Limb (tissue), 2 donors: Measurements from ENCODE around the gene POU2AF1.

Experiments used
- DNase-seq, 2 donors: peaks; one replicate each; pipeline ENCODE4 v3.0.0-alpha.2; 2016; ENCODE audit errors: extremely low spot score in 2 of 2

POU2AF1 gene

DNA sequence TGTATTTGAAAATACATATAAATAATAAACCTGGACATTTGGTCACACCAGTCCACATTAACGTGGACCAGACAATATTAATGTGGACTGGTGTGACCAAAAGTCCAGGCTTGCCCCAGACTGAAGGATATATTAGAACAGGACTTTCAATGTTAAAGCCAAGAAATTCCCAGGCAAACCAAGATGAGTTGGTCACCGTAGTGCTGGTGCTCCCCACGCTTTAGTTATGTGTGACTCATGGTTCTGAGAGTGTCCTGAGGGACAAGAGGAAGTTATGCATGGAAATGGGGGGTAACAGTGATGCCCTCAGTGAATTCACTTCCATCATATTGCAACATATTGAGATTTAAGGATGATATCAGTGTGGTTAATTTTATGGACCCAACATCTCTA is 31.4 kb downstream of the POU2AF1 start:
- DNase-seq: no peak

DNA sequence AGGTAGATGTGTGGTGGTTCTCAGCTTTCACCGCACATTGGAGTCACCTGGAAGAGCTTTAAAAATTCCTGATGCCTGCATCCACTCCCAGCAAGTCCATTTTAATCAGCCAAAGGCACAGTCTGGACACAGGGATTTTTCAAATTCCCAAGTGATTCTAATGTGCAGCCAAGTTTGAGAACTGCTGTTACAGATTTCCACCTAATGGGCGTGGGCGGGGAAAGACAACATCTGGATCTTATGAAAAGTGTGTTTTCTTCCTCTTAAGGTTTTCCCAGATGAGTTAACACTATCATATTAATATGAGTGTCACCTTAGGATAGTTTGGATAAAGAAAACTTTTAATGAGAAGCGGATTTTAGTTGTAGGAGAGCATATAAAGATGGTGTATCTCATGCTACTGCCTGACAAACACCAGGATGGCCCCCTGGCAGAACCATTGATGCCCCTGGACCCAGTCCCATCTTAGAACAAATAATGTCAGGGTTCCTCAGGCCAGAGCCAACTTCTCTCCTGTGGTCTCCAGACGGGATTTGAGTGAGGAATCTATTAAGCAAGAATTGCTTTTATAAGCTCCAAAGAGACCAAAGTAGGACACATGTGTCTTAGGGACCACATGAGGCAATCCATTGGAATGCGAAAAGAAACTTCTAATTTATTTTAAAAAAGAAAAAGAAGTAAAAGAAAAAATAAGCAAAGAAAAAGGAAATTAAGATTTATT is 31.9 kb downstream of the POU2AF1 start:
- DNase-seq: no peak

DNA sequence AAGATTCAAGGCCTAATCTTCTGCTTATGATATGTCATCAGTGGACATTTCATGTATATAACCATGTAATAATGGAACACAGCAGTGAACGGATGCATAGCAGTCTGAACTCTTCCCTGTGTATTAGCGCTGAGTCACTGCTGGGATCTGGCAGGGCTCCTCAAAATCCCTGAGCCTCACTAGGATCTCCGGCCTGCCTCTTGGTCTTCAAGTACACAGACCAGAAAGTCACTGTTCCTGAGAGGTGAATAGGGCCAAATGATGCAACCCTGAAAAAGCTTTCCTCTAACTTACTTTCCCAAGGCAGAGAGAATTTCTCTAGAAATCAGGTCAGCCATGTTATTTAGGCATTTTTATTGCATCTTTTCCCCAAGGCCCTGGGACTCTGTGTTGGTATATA is 35.0 kb downstream of the POU2AF1 start:
- no peak for DNase-seq

GRCh38 chr11:111342329-111342728 is 36.7 kb downstream of the POU2AF1 start:
- DNase-seq: no peak

DNA sequence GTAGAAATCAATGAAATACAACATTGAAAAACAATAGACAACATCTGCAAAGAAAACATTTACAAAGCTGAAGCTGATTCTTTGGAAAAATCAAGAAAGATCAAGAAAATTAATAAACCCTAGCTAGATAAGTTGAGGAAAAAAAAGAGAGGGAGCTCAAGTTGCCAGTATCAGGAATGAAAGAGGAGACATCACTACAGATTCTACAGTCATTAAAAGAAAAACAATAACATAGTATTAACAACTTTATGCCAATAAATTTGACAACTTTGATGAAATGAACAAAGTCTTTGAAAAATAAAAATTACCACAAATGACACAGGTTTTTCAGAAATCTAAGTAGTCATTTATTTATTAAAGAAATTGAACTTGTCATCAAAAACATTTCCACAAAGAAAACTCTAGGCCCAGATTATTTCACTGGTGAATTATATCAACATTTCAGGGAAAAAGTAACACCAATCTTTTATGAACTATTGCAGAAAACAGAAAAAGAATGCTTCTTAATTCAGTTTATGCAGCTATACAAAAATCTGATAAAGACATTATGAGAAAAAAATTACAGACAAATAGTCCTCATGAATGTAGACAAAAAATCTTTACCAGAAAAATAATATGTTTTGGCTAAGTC is 39.2 kb downstream of the POU2AF1 start:
- DNase-seq: no peak

DNA sequence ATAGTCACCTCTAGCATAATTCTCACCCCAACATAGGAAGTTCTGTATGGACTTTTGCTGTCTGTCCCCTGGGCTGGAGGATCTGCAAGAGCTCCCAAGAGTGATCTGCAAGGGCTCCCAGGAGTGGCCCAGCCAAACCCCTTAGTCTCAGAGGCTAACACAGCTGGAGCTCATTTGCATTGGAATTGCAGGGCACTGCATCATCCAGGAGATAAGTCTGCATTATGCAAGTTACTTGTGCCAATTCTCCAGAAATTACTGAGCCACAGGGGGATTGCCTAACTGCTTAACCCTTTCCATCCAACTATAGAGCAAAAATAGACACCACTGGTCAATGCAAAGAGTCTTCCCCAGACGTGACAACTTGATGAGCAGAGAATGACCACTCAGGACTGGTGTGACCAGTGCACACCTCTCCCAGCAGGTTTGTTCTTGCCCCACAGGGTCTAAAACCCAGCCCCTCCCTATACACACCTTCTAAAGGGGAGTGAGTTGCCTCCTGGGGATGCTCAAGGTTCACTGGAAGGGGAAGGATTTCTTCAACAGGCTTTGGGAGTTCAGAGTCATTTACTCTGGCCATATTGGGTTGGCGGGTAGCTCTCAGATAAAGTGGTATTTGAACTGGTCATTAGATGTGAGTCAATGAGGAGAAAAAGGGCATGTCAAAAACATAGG is 42.4 kb downstream of the POU2AF1 start:
- no peak for DNase-seq

GRCh38 chr11:111336062-111336461 is 43.0 kb downstream of the POU2AF1 start:
- no peak for DNase-seq

DNA sequence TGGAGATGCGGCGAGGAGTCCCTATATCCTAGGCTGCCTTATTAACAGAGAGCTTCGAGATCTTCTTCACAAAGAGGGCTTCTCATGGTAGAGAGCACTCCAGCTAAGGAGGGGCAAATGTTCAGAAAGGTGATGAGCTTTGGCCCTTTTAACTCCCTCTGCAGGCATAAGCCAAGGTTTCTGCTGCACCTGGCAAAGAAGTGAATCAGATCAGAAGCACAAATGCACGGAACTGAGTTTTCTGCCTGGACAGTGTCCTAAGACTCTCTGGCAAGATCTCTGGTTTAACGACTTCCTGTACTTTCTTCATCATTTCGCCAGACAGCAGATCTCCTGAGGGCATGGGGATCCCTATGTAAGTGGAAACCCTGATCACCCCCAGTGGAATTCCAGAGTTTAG is 43.5 kb downstream of the POU2AF1 start:
- DNase-seq: no peak

GRCh38 chr11:111334532-111335502 is 44.3 kb downstream of the POU2AF1 start:
- DNase-seq: no peak

GRCh38 chr11:111331711-111332479 is 47.2 kb downstream of the POU2AF1 start:
- no peak for DNase-seq

DNA sequence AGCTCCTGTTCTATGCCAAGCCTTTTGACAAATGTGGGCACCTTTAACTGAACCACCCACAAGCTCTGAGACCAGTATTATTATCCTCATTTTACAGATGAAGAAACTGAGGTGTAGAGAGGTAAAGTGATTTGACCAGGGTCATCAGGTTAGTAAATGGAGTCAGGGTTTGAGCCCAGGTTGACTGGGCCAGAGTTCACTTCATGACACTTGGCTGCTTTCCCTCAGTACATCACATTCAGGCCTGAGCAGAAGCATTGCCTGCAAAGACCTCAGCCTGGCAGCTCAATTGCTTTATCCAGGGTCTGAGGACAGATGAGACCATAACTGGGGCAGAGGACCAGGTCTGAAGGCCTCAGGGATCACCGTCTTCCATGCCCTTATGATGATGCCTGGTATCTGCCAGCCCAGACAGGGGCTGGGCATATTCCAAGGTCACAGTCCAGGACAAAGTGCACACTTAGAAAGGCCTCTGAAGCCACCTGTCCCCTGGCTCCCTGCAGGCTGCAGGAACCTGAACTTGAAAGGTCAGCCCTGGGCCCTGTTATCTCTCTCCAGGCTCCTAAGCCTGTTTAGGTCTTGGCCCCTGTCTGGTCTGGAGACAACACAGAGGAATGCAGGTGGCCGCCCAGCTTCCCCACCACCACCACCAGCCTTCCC is 48.7 kb downstream of the POU2AF1 start:
- no peak for DNase-seq

DNA sequence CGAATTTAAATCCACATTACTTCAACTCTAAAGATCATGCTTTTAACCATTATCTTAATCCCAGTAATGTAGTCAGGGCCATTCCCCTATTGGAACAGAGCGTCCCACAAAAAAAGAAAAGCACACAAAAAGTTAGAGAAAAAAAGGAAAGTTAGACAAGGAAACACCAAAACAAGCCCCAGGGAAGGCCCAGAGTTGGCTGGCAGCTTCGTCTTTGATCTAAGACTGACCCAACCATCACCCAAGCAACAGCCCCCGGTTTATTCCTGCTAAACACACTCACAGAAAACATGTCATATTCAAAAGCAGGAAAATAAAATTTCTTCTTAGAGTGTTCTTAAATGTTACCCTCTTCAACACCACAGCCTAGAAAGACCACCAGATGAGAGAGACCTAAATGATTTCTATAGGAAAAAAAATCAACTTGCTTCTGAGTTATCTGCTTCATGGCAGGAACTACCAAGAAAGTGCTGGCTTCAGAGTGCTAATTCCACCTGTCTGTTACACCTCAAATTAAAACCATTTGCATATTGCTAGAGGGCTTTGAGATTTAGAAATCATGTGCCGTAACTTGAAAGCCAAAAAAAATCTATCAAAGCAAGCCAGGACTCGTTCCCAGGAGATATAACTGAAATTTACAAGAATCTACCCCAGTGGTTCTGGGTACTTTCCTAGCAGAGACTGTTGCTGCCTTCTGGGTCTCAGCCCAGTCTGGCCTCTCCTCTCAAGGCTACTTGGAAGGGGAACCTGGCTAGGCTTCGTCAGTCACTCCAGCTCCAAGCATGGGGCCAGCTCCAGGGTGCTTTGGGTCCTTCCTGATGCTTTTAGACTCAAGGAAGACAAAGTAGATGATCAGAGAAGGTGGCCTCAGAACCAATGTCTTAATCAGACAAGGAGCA is 49.5 kb downstream of the POU2AF1 start:
- no peak for DNase-seq

DNA sequence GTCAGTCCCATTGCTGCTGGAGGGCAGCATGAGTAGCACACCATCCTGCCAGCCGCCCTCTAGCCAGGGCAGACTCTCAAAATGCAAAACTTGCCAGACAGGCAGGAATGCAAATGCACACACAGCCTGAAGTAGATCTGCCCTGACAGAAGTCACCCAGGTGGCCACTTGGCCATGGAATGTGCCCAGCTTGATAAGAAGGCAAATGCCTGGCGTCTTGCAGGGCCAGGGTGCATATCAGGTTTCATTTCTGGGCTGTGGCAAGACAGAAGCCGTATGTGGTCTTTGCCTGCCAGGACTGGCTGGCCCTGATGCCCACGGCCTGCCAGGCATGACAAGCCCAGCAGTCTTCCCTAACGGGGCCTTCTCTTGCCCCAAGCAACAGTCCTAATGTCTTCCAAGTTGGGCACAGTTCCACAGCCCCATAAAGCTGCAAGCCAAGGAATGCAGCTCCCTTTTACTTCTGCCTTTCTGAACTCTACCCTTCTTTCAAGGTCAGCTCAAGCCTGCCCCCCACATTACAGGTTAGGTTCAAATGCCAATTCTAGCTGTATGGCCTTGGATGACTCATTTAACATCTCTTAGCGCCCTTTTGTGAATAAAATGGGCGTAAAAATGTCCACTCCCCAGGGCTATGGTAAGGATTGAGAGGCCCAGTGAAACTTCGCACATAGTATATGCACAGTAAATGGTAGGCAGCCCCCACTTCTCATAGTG is 51.0 kb downstream of the POU2AF1 start:
- DNase-seq: no peak

DNA sequence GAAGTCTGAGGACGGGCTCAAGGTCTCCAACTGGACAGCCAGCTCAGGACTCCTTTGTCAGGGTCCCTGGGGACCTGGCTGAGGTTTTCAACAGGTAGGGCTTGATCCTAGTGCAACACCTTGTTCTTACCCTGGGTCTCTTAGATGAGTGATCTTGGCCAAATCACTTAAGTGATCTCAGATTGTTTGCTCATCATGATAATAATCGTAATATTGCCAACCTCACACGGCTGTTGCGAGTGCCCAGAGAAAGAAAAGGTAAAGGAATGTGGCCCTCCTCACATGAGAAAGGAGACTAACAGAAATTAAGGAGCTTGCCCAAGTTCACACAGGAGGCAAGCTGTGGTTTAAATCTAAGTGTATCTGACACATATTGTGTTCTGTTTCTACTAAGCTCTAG is 52.3 kb downstream of the POU2AF1 start:
- DNase-seq: no peak

DNA sequence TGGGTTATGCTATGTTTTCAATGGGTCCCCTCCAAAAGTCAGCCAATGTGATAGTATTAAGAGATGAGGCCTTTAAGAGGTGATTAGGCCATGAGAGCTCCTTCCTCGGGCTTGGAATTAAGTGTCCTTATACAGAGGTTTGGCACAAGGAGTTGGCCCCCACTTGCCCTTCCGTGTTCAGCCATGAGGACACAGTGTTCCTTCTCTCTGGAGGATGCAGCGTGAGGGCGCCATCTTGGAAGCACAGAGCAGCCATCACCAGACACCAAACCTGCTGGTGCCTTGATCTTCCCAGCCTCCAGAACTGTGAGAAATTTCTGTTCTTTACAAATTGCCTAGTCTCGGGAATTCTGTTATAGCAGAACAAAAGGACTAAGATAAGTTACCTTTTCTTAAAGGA is 53.8 kb downstream of the POU2AF1 start:
- no peak for DNase-seq

DNA sequence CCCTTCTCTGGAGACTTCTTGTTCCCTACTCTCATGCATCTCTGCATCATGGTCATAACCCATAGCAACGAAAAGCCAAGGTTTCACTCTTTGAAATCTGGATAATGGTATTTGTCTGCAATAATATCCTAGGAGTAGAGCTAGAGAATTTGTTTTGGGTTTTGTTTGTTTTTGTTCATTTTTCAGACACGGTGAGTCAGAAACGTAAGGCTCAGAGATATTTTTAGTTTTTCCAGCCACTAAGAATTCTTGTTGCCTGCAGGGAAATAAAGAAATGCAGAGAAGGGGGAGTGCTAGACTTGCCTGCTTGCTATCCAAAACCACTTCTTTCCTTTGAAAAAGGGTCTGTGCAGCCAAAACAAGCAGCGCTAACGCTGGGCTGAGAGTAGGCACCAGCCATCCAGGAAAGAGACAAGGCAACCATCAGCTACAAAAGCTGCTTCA is 54.8 kb downstream of the POU2AF1 start:
- peak in 1 of 2 donors; percentile 38 for DNase-seq

DNA sequence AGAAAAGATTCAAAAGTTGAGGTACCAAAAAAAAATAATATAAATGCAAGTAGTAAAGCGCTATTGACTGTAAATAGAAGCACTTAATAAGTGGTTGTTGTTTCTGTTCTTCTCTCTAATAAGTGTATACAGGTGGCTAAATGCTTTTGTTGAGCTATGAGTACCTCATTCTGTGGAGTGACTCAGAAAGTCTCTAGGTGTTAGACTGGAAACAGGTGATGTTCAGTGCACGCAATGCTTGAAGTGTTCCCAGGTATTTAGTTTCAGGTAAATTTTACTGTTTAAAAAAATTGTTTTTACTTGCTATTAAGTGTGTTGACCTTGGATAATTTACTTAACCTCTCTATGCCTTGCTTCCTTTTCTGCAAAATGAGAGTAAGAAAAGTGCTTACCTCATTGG is 56.5 kb downstream of the POU2AF1 start:
- no peak for DNase-seq

DNA sequence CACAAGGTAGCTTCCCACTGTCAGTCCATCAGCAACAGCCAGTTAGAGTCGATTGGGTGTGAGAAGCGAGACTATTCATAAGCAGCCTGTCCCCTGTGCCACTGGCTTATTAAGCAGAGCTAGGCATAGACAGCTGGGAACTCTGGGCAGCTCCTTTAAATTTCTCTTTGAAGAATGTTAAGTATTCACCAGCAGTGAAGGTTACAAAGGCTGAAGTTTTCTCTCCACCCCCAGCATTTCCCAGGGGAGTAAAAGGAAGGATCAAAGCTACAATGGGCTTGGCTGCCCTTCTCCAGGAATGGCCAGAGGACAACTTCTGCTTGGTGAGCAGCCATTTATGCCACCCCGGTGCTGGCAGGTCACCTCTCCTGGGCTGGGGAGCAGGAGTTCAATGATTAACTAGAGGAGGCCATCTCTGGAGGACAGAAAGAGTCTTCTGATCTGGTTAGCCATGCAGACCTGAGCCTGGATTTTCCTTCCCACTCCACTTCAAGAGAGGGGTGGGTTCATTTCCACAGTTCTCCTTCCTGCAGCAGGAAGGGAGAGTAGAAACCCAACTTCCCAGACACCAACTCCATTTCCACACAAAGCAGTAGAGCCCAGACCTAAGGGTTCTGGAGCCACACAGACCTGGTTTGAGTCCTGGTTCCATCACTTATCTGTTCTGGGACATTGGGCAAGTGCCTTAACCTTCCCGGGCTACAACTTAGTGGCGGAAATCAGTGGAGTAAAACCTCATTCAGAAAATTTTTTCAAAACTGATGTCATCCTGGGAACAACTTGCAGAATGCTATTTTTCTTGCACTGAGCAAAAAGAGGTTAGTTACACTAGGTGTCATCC is 58.1 kb downstream of the POU2AF1 start:
- no peak for DNase-seq
